Mesodermal cell (in vitro differentiated cells): ENCODE measurements around the gene EXOC3L4.
"Not testable (repeated sequence)": the region's sequence is repeated elsewhere in the genome, so short reads cannot be mapped to it uniquely, and the experiment has no call there.

ENCODE experiments used
- H3K27ac ChIP-seq: 2 replicates; pipeline ENCODE4 v1.7.0; 2013; ENCODE audit warnings: mild to moderate bottlenecking, low read depth, low read length, moderate library complexity; ENCODE audit not compliant: severe bottlenecking
- H3K36me3 ChIP-seq: 2 replicates; pipeline ENCODE4 v1.7.1; 2013; ENCODE audit warnings: mild to moderate bottlenecking, low read length, moderate library complexity; ENCODE audit not compliant: control insufficient read depth, insufficient read depth
- H3K4me1 ChIP-seq: one replicate; pipeline ENCODE4 v1.7.1; 2013; ENCODE audit warnings: mild to moderate bottlenecking, low read length; ENCODE audit not compliant: insufficient read depth, control insufficient read depth, poor library complexity, severe bottlenecking
- H3K4me3 ChIP-seq: 2 replicates; pipeline ENCODE4 v1.7.0; 2013; ENCODE audit warnings: low read length, control low read depth, mild to moderate bottlenecking; ENCODE audit not compliant: insufficient read depth, poor library complexity, severe bottlenecking; ENCODE audit errors: extremely low read depth
- H3K9me3 ChIP-seq: 2 replicates; pipeline ENCODE4 v1.7.1; 2013; ENCODE audit warnings: mild to moderate bottlenecking, low read length, moderate library complexity; ENCODE audit not compliant: control insufficient read depth
- WGBS, 2 experiments: methylation state at CpG; one replicate each; pipeline ENCODE4 v1.1.5; 2013; ENCODE audit warnings: missing lambda C conversion rate in 2 of 2; ENCODE audit not compliant: insufficient coverage in 2 of 2; 5-methylcytosine and 5-hydroxymethylcytosine counted together

EXOC3L4 gene

DNA sequence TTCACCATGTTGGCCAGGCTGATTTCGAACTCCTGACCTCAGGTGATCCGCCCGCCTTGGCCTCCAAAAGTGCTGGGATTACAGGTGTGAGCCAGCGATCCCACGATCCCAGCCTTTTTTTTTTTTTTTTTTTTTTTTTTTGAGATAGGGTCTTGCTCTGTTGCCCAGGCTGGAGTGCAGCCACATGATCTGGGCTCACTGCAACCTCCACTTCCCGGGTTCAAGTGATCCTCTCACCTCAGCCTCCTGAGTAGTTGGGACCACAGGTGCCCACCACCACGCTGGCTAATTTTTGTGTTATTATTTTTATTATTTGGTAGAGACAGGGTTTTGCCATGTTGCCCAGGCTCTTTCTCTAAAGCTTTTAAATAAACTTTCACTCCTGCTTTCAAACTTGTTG lies 23.0 kb downstream of the EXOC3L4 start:
- not testable (repeated sequence) for H3K9me3 ChIP-seq, H3K27ac ChIP-seq, H3K36me3 ChIP-seq, H3K4me3 ChIP-seq
- WGBS, 2 experiments: 83 to 93% methylated on average over 1 to 3 of the region's 7 CpGs
- H3K4me1 ChIP-seq: peaks cover 34% of the 10 kb centered on the region

DNA sequence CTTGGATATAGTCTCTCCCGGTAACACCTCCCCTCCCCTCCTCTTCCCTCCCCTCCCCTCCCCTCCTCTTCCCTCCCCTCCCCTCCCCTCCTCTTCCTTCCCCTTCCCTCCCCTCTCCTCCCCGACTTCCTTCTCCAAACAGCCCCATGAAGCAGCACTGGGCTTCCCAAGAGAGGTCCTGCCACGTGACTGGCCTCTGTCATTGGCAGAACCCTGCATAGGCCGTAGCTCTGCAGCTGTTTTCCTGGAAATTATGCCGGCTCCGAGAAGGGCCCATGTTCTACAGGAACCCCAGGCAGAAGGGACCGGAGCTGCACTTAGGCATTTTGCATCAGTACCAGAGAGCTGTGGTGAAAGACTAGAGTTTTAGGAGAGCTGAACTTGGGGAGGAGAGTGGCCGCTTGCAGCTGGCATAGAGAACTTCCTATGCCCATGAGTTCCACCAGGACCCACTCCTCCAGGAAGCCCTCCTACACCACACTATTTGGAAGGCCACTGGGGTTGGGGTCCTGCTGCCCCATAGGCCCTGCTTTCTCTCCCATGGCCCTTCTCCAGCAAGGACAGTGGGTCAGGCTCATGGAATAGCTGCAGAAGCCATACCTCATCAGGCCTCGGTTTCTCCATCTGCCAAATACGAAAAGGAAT lies 23.6 kb downstream of the EXOC3L4 start:
- H3K4me1 ChIP-seq: peaks cover 29% of the 10 kb centered on the region
- no peak overlapping the region for H3K27ac ChIP-seq
- WGBS, 2 experiments: 71 to 72% methylated on average over 7 to 8 of the region's 10 CpGs
- no peak overlapping the region for H3K4me3 ChIP-seq
- H3K9me3 ChIP-seq: no peaks in the 10 kb centered on the region
- H3K36me3 ChIP-seq: no peaks in the 10 kb centered on the region

DNA sequence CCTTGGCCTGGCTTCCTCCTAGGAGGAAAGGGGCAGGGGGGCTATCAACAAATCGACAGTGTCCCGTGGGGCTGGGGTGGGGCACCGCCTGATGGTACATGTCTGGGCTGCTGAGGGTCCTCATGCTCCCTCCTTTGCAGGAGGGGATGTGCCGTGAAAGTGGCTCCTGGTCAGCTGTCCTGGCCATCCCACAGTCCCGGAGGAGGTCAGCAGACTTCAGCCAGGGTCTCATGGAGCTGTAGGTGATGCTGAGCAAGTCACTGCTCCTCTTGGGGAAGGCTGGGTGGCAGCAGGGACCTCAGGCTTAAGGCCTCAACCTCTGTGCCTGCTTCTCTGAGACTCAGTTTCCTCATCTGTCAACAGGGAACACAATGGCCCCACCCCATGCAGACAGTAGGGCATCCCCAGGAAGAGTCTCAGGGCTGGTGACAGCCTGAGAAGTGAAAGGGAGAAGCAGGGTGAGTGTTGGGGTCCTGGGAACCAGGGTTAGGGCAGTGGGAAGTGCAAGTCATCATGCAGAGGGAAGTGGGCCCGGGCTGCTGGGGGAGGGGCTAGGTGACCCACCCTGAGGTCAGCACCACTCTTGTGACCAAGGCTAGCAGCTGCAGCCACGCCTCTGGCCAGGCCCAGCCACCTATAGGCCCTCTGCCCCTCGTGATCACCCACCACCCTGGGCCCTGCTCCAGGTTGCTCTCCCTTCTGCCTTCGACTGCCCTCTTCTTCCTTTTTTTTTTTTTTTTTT lies 24.3 kb downstream of the EXOC3L4 start:
- Histone ChIP-seq H3K27ac (no peak overlapping the region), H3K9me3 (no peaks in the 10 kb centered on the region), H3K36me3 (no peaks in the 10 kb centered on the region), H3K4me1 (peaks cover 29% of the 10 kb centered on the region), H3K4me3 (no peak overlapping the region)
- 83 to 90% methylated on average over 2 to 5 of the region's 9 CpGs for WGBS, 2 experiments

DNA sequence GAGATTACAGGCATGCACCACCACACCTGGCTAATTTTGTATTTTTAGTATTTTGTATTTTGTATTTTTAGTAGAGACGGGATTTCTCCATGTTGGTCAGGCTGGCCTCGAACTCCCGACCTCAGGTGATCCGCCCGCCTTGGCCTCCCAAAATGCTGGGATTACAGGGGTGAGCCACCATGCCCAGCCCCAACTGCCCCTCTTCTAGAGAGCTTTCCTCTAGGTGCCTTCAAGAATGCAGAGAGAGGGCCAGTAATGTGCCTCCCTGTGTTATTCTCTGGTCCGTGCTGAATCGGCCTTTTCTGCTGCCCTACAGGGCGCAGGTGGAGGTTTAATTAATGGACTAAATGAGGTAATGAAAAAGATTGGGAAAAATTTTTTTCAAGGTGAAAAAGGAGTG lies 25.0 kb downstream of the EXOC3L4 start:
- not testable (repeated sequence) for H3K4me3 ChIP-seq, H3K36me3 ChIP-seq, H3K9me3 ChIP-seq, H3K27ac ChIP-seq
- 94 to 97% methylated on average over 8 of the region's 8 CpGs for WGBS, 2 experiments
- H3K4me1 ChIP-seq: peaks cover 32% of the 10 kb centered on the region

DNA sequence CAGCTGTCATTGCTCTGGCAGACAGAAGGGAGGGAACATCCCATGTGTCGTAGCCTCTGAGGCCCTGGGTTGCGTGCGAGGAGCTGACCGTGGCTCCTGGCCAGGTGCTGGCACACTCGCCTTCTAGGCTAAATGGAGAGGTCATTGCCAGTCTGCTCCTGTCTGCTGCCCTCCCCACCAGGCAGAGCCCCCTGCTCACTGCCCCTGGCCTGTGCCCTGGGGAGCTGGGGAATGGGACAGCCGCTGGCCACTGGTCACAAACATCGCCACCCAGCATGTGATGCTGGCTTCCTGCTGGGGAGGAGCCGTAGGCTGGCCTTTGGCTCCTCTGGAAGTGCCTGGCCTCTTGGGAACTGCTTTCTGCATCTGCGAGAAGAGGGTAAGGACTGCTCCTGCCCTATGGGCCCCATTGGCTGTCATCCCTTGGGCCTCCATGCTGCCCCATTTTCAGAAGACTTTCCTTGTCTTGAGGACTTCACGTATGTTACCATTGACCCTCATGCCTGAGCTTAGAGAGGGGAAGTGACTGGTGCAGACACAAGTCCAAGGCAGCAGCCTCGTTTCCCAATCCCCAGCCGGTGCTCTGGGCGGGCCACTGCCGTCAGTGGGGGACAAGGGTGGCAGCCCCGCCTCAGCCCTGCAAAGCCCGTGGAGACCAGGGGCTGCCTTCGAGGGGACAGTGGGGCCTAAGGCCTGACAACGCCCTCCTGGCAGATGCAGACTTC lies 26.8 kb downstream of the EXOC3L4 start:
- peaks cover 32% of the 10 kb centered on the region for H3K4me1 ChIP-seq
- H3K36me3 ChIP-seq: peaks cover 10% of the 10 kb centered on the region
- H3K27ac ChIP-seq: peak overlapping the region; percentile 16
- H3K4me3 ChIP-seq: no peak overlapping the region
- no peaks in the 10 kb centered on the region for H3K9me3 ChIP-seq
- 55 to 59% methylated on average over 10 to 16 of the region's 18 CpGs for WGBS, 2 experiments

DNA sequence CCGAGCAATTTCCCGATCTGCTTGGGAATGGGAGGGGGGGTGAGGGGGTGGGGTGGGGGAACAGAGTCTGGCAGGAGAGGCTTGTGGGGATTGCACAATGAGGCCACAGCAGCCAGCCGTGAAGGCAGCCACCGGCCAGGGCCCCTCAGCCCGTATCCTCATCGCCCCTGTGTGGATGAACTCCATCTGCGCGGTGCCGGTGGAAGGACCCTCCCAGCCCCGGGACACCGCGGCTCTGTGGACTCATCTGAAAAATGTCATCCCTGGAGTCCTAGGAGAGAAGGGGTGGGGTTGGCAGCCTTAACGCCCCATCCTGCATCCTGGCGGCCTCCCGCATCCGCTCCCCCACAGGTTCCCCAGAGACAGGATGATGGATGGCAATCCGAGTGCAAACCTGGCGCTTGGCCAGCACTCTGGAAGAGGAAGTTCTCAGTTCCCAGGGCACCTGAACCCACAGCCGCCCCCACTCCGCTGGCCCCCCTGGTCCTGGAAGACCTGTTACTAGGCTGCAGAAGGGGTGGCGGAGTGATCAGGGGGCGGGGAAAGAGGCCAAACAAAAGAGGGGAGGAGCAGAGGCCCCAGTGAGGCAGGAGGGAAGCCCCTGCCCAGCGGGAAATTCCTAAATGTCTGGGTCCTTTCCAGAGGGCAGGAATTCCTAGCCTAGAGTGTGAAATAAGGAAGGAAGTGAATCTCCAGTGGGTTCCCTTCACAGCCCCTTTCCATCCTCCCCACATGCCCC lies 27.5 kb downstream of the EXOC3L4 start:
- 10 to 15% methylated on average over 18 to 21 of the region's 23 CpGs for WGBS, 2 experiments
- Histone ChIP-seq H3K9me3 (no peaks in the 10 kb centered on the region), H3K36me3 (peaks cover 11% of the 10 kb centered on the region), H3K27ac (peak overlapping the region; percentile 79), H3K4me1 (peaks cover 32% of the 10 kb centered on the region), H3K4me3 (peak overlapping the region; percentile 8)

DNA sequence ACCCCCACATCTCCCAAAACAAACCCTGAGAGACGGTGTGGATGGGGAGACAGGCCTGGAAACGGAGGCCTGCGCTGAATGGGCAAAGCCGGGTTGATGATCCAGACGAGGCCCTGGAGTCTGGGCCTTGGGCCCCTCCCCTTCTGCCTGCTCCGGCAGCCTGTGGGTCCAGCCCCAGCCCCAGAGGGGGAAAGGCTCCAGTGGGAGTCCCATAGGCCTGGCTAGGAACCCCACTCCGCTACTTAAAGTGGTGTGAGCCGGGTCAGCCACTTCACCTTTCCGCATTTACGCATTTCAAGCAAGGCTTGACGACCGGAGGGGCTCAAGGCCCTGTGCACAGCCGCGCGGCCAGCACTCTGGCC lies 28.0 kb downstream of the EXOC3L4 start:
- Histone ChIP-seq H3K4me3 (peak overlapping the region; percentile 48), H3K9me3 (no peaks in the 10 kb centered on the region), H3K27ac (peak overlapping the region; percentile 79), H3K4me1 (peaks cover 32% of the 10 kb centered on the region), H3K36me3 (peaks cover 14% of the 10 kb centered on the region)
- WGBS, 2 experiments: 12 to 13% methylated on average over 13 to 14 of the region's 15 CpGs

DNA sequence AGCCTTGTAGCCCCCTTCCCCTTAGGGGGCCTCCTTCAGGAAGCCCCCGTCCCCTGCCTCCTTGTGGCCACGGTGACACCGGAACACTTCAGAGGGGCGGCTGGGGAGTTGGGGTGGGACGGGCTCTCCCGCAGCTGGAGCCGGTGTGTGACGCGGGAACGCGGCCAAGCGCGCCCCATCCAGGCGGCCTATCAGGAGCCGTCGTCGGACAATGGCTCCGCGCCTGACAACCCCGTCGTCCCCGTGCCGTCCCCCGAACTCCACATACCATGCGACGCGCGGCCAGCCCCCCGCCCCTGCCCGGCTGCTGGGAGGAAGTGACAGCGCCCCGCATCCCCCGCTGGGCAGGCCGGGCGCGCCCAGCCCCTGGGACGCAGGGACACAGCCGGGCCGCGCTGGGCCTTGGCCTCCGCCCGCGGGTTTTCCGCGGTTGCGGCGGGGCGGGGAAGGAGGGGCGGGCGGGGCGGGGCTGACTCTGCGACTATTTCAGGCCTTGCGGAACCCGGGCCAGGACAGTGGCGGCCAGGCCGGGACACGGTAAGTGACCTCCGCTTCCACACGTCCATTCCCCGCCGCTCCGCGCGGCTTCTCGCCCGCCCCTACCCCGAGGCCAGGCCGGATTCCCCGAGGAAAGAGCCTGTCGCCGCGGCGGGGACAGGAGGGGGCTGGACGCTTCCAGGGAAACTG lies 28.6 kb downstream of the EXOC3L4 start, which contains the start of gene TNFAIP2:
Gene TNFAIP2 (plus strand): TSS at position 515 of the 687 bp plus-strand sequence. CDS start 2,997 bp downstream, outside the sequence.
- Histone ChIP-seq H3K9me3 (no peaks in the 10 kb centered on the region), H3K4me3 (peak within 1 kb of the TSS; percentile 48), H3K27ac (peak within 1 kb of the TSS; percentile 79), H3K4me1 (peaks cover 35% of the 10 kb centered on the region), H3K36me3 (peaks cover 19% of the 10 kb centered on the region)
- WGBS, 2 experiments: 3 to 4% methylated on average over 52 to 59 of the region's 74 CpGs

DNA sequence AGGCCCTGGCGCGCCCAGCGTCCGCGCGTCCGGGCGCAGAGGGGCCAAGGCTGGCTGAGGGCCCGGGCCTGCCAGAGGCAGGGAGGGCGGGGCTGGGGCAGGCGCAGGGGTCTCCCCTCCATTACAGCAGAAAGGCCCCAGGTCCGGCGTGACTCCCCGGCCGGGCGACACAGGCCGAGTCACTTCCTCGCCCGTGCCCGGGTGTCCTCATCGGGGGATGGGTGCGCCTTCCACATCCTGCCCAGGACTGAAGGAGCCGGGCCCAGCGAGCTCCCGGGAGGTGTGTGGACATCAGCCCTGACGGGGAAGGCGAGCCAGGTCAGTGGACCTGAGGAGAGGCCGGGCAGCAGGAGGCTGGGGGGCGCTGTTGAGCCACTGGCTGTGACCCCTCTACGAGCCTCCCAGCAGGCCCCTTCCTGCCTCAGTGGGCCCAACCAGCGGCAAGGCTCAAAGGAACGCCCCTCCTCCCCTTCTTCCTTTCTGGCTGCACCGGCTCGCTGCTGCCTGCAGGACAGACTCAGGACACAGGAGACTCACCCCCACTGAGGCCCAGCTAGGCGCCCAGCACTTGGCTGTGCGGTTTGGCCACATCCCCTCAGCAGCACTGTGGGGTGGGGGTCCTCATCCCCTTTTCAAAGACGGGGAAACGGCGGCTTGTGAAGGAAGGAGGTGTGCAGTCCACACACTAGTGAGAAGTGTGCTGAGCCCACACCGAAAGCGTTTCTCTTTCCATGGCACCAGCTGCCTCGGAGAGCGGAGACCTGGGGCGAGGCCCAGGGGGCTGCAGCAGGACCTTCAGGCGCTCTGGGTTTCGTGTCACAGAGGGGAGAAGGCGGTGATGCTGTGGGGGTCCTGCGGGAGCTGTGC lies 29.3 kb downstream of the EXOC3L4 start:
- Histone ChIP-seq H3K27ac (peak overlapping the region; percentile 49), H3K4me3 (peak overlapping the region; percentile 48), H3K9me3 (no peaks in the 10 kb centered on the region), H3K36me3 (peaks cover 19% of the 10 kb centered on the region), H3K4me1 (peaks cover 34% of the 10 kb centered on the region)
- 24 to 28% methylated on average over 32 to 46 of the region's 48 CpGs for WGBS, 2 experiments
